Adrenal gland (tissue), 5 donors: ENCODE data around the gene PRELID3B.

Experiments used
- POLR2A ChIP-seq, 2 donors: fragments of 450-650 bp; IDR thresholded peaks; one replicate each; pipeline ENCODE4 v1.6.1; 2017; ENCODE audit warnings: antibody characterized with exemption in 2 of 2, mild to moderate bottlenecking in 2 of 2, moderate library complexity in 1 of 2
- TF ChIP-seq, protein P1 (sequence below), 6 experiments: fragments of 450-650 bp in 4 of 6; fragments of 200-600 bp in 2 of 6; sonication (generic) in 1 of 6; IDR thresholded peaks; 1 replicate in 5 of 6; 2 replicates in 1 of 6; pipeline versions ENCODE4 v1.5.1 to v1.8.0; 2016 to 2021; ENCODE audit warnings: antibody characterized with exemption in 6 of 6, mild to moderate bottlenecking in 2 of 6, moderate library complexity in 1 of 6
- donor health status: DM: no; HTN: no; CAD: no.

DNA sequence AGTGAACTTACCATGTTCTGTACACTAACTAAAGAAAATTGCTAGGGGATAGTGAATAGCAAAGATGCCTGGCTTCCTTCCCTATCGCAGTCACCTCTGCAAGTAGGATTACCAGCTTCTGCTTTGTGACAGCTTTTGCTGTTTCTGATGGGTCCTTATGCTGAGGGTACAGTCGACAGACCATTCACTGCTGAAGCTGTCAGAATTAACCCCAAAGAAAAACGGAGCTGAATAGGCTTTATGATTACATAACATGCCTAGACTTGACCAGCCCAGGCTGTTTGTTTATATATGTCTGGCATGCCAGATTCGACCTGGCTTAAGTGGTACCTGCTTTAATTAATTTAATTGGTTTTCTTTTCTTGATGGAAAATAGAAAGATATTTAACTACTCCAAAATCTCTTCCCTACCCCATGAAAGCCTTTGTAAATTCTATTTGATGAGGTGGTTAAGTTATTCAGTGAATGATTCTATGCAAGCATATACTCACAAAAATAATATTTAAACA lies 21.7 kb upstream of the PRELID3B start:
- TF ChIP-seq POLR2A (IDR thresholded peaks at IDR 0.05): no peak
- TF ChIP-seq, protein P1, sequence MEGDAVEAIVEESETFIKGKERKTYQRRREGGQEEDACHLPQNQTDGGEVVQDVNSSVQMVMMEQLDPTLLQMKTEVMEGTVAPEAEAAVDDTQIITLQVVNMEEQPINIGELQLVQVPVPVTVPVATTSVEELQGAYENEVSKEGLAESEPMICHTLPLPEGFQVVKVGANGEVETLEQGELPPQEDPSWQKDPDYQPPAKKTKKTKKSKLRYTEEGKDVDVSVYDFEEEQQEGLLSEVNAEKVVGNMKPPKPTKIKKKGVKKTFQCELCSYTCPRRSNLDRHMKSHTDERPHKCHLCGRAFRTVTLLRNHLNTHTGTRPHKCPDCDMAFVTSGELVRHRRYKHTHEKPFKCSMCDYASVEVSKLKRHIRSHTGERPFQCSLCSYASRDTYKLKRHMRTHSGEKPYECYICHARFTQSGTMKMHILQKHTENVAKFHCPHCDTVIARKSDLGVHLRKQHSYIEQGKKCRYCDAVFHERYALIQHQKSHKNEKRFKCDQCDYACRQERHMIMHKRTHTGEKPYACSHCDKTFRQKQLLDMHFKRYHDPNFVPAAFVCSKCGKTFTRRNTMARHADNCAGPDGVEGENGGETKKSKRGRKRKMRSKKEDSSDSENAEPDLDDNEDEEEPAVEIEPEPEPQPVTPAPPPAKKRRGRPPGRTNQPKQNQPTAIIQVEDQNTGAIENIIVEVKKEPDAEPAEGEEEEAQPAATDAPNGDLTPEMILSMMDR (IDR thresholded peaks at IDR 0.05): no peak
